SH-SY5Y (cell line): ENCODE measurements around the gene JPT2.

Source experiments
- GATA2 ChIP-seq: IDR thresholded peaks from 2 replicates; pipeline ENCODE4 v1.6.1; 2011; ENCODE audit warnings: mild to moderate bottlenecking, low read depth, low read length
- GATA3 ChIP-seq: IDR thresholded peaks from 2 replicates; pipeline ENCODE4 v1.6.1; 2011; ENCODE audit warnings: low read depth, mild to moderate bottlenecking, low read length, moderate library complexity

DNA sequence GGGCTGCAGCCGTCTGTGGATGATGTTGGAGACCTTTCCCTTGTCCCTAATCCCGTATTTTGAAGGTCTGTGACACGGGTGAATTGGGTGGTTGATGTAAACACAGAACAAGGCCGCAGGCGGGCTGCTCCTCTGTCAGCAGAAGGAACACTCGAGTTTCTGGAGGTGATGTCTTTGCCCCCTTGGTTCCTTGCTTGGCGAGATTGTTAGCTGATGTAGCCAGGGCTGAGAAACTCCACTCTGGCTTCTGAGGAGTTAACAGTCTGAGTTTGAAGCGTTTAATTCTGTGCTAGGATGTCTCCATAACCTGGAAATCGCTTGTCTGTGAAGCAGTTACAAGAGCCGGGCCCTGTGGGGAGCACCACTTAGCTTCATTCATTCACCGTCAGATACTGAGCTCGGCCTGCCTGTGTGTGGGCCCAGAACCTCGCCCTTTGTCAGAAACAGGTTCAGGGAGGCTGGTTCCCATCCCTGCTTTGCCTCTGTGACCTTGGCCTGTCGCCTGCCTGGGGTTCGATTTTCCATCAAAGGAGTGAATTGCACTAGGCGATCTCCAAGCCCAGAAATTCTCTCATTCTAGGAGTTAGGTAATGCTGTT lies 29.2 kb downstream of the JPT2 start:
- TF ChIP-seq GATA2, result no peak
- no peak for TF ChIP-seq GATA3
